Inferior parietal cortex (tissue), 1 donor: ENCODE measurements around the gene PTK6.
A peak's percentile ranks its signal among the peaks of the same experiment; 100 is the strongest.
"Not testable (repeated sequence)": the region's sequence is repeated elsewhere in the genome, so short reads cannot be mapped to it uniquely, and the experiment has no call there.

Source experiments
- DNase-seq: peaks from one replicate; pipeline ENCODE4 v3.0.0-alpha.2; 2016; ENCODE audit errors: extremely low spot score

PTK6 gene

DNA sequence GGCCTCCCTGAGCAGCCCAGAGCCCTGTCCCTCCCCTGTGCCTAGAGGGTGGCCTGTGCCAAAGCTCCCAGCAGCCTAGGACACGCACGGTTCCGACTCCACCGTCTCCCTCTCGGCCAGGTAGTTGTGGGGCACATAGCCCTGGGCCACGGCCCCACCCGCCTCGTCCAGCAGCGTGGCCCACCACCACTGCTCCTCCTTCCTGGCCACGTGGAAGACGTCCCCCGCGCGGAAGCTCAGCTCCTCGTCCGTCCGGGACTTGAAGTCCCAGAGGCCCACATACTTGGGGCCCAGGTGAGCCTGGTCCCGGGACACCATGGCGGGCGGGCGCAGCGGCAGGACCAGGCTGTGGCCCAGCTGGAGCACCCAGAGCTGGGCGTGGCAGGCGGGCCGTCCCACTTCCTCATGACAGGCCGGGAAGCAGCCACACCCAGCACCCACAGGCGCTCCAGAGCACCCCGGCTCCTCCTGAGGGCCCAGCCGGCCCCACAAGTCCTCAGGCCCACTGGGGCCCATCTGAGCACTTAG is at the start of gene PTK6:
Gene PTK6, minus strand, starts transcription at position 380 of the 528 bp plus-strand sequence. Its CDS starts 62 bp downstream, at position 318.
- no peak for DNase-seq

DNA sequence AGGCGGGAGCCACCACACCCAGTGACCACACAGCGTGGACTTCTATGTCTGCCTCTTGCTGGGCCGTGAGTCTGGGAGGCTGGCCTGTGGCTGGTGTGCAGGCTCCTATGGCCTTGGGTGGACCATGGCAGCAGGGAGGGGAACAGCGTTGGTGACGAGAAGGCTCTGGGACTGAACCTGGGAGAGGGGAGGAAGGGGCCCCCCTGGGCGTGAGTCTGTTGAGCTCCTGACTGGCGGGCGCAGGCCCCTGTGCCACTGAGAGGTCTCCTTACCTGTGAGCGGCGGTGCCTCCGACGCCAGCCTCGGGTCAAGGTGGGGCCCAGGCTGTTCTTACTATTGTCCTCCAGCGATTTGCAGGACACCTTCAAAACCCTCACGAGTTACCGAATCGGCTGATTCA is 49.6 kb upstream of the PTK6 start:
- no peak for DNase-seq

DNA sequence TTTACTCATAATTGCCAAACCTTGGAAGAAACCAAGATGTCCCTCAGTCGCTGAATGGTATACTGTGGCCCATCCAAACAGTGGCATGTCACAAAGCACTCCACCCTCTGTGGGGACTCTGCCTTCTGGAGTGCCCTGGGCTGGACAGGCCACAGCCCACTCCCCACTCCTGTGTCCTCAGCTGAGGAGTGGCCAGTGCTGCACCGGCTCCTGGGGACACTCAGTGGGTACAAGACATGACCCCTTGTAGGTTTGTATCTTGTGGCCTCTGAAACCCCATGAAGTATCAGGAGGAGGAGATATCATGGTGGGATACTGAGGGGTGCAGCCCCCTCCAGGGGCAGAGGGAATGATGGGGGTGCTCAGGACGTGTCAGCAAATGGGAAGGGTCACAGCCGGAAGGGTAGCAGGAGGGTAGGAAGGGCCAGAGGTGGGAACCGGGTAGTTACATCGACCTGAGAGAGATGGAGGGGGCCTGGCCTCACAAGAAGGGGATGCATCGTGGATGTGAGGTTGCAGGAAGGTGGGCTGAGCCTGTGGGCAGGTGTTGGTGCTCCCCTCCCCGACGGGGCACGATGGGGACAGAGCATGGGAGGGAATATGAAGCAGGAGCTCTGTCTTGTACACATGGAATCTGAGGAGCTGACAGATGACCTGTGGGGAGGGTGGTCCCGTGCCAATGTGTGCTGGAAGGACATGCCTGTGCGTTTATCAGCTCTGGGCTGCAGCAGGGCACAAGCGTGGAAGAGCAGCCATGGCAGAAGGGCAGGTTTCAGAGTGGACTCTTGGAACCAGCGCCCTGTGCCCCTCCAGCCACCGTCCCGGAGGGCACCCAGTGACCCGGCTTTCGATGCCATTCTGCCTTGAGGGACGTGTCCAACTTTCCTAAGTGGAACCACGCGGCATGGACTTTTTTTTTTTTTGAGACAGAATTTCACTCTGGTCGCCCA is 48.7 kb upstream of the PTK6 start:
- no peak for DNase-seq

DNA sequence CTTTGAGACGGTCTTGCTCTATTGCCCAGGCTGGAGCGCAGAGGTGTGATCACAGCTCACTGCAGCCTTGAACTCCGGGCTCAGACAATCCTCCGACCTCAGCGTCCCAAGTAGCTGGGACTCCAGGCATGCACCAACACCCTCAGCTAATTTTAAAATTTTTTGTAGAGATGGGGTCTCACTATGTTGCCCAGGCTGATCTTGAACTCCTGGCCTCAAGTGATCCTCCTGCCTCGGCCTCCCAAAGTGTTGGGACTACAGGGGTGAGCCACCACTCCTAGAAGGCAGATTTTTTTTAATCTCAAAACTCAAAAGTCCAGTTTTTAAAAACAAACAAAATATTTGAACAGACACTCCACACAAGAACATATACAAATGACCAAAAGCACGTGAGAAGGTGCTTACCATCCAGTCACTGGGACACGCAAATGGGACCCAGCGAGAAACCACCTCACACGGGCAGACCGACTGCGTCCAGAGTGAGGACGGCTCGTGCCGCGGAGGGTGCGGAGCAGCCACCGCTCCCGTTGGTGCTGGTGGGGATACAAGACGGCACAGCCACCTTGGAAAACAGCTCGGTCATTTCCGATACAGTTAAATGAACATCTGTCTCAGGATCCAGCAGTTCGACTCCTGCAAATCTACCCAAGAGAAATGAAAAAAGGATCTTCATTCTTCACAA is 45.3 kb upstream of the PTK6 start:
- DNase-seq, result no peak

DNA sequence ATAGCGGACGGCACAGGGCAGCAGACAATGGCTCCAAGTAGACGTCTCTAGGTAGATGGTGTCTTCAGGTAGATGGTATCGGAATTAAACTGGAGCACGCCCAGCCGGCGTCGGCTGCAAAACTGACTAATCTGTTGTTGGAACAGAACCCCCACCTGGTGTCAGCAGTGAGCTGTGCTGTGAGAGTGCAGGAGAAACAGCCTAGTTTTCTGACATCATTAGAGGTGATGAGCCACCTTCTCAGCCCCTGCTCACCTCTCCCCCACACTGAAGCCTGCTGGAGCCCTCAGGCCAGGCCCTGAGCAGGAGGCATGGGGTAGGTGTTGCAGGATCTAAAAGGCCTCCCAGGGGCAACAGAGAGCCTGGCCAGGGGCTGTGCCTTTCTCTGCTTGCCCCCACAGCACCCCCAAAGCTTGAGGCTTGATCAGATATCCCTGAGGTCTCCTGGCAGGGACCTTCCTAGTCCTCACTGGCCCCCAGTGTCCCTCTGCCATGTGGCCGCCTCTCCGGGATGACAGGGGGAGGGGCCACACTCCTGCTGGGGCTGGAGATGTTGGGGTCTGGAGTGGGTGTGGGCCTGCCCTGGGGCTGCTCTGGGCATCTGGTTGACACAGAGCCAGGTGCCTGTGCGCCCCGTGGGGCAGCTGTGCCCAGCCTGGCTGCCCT is 43.8 kb upstream of the PTK6 start:
- peak; percentile 13 for DNase-seq

DNA sequence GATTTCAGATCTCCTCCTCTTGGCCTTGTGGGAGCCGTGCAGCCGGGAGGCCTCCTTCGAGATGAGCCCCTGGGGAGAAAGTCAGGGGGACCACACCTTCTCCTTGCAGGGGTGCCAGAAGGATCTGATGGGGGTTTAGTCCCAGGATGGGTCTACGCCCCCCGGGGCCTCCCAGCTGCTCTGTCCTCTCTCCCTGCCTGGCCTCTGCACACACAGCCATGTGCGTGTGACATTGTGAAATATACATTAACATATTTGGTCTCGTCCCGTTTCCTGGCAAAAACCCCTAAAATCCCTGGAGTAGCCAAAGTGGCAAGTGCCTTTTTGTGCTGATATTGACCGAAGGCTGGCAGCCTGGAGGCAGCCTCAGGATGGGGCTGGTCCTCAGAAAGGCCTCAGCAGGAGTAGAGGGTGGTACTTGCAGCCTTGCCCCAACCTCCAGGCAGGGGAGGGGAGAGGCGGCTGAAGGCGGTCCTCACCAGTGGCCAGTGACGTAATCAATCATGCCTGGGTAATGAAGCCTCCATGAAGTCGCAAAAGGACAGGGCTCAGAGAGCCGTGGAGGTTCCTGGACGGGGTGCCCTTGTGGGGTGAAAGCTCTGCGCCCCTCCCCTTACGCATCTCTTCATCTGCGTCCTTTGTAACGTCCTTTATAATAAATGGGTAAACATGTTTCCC is 42.0 kb upstream of the PTK6 start:
- no peak for DNase-seq

DNA sequence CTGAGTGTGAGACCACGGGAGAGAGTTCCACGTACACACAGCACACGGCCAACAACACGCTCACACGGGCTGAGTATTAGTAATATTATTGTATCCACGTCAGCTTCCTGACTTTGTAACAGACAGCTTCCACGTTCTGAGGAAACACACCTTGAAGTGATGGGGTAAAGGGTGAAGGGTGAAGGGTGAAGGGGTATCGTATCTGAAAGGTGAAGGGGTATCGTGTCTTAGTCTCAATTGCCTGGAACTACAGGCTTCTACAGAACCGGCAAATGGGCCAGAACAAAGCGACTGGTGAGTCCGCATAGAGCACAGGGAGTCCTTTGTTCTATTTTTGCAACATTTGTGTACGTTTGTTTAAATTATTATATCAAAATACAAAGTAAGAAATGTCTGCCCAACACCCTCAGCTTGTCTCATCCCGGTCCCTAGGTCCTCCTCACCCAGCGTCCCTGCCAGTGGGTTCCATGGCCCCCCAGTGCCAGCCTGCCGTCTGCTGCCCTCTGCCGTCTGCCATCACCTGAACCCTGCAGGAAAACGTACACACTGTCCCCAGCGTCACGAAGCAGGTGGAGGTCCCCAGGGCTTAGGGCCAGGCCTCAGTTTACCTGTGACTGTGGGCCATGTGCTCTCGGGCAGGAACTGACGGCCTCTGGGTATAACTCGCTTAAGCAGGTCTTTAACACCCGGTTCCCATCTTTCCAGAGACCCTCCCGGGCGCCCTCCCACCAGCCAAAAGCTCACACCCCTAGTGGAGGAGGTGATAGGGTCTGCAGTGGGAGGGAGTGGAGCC is 41.2 kb upstream of the PTK6 start:
- DNase-seq, result no peak

DNA sequence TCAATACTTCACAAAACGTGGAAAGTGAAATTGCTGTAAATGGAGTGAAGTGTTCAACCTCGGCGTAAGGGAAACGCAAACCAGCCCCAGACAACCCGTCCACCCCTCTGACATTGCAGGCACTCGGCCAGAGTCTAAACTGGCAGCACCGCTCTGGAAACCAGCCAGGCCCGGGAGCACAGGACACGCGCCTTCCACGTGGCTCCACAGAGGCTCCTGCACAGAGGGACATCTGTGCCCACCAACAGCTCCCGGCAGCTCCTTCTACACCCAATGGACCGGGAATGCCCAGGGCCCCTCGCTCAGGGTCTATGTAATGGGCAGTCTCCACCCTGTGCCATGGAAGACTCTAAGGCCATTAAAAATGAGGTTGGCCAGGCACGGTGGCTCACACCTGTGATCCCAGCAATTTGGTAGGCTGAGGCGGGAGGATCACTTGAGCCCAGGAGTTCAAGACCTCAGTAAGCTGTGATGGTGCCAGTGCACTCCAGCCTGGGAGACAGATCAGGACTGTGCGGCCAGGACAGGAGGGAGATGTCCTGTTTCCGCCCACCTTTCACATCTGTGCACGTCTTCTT is 40.2 kb upstream of the PTK6 start:
- no peak for DNase-seq

DNA sequence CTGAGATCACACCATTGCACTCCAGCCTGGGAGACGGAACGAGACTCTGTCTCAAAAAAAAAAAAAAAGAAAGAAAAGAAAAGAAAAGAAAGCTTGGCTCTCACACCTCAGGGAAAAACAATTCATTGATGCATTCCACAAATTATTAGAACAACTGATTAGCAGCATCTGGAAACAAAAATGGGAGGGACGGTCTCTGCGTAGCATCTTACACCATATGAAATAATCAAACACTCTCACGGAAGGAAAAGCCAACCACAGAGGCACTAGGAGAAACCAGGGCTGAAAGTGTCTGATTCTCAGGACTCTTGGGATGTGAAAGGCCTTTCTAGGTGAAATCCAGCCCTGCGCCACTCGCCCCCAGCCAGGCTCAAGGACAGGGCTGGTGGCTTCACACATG is 39.1 kb upstream of the PTK6 start:
- no peak for DNase-seq

DNA sequence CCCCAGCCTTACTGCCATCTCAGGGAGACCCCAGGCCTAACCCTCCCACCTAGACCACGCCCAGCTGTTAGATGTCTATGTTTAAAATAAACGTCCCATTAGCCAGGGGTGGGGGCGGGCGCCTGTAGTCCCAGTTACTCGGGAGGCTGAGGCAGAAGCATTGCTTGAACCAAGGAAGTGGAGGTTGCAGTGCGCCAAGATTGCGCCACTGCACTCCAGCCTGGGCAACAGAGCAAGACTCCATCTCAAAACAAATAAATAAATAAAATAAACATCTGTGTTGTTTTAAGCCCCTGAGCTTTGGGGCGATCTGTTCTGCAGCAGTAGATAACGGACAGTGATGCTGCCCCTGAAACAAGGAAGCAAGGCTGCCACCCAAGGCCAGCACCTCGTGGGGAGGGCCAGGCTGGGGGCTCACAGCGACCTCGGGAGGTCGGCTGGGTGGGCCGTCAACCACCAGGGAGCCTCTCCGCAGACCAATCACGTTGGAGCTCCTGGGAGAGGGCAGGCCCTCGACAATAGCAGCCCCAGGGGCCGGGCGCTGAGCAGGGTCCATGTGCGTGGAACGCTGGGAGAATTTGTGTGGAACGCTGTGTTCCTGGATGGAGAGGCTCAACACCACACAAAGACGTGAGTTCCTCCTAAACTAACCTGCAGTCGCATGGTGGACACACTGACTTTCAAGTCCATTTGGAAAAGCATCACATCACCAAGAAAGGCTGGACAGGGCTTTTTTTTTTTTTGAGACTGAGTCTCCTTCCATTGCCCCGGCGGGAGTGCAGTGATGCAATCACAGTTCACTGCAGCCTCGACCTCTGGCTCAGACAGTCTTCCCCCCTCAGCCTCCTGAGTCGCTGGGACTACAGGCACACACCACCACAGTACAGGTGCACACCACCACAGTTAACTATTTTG is 37.9 kb upstream of the PTK6 start:
- DNase-seq, result no peak

DNA sequence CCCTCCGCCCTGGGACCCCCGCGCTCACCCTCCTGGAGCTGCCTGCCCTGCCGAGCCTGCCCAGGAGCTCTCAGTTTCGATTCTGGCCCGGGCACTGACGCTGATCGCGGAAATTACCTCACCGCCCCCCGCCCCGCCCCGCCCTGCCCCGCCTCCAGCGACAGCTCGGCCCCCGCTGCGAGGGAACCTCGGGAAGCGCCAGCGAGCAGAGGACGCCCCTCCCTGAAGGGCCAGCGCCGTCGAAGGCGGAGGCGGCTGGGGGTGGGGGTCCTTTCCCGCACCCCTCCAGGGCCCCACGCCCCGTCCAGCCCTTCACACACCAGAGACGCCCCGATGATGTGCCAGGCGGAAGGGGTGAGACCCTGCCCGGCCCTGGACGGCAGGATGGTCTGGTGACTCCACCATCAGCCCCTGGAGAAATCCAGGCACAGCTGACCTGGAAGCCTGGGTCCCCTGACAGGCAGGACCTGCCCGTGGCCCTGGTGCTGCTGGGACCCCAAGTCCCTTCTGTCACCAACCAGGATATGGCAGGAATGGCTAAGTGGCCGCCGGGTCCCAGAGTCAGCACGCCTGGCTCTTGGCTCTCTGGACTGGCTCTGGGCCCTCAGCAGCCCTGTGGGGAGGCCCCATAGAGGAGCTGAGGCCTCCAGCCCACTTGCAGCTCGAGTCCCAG is 37.1 kb upstream of the PTK6 start, which contains the start of gene HELZ2:
Gene HELZ2, minus strand, starts transcription at position 84 of the 673 bp plus-strand sequence. CDS start 1,854 bp downstream, outside the sequence.
- DNase-seq, result no peak

DNA sequence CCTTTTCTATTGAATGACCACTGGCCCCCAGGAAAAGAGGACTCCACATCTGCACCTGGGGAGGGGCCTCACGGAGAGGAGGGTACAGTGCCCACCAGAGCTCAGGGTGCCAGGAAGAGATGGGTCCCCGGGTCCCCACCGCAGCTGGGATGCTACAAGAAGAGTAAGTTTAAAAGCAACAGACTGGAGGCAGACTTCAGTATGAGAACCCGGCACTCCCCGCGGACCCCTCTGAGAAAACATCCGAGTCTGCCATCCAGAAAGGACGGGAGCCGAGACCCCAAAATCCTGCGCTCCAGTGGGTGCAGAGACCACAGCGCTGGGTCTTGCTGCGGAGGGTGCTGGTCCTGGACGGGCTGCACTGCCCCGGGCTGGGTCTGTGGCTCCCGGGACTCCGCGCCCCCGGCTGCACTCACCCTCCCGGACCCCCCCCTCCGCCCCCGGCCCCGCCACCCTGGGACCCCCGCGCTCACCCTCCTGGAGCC is 36.5 kb upstream of the PTK6 start:
- no peak for DNase-seq

DNA sequence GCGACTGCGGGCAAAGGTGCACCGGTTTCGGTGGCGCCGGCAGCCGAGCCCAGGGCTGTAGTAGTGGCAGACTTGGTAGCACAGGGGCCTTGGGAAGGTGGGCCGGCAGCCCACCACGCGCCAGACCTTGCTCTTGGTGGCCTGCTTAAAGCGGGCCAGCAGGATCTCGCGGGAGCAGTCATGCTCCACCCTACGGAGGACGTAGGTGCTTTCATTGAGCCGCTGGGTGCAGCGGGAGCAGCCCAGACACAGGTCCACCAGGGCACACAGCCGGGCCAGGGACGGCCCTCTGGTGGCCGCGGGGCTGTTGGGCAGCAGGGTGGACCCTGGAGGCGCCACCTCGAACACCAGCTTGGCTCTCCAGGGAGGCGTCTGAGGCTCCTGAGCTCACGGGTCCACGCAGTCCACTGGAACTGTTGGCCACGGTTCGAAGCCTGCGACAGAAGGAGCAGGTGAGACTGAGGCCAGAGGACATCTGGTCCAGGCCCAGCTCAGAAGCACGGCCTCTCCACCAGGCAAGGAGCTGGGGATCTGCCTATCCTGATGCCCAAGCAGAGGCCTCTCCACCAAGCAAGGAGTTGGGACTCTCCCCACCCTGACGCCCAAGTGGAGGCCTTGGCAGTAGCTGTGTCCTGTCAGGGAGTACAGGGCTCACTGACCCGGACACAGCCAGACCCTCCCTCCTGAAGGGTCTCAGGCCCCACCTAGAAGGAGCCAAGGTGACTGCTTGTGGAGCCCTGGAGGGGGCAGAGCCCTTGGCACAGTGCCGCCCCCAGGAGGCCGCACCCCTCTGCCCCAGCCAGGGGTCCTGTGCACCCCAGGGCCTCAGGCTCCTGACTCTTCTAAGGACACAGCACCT is 35.8 kb upstream of the PTK6 start:
- DNase-seq, result no peak

DNA sequence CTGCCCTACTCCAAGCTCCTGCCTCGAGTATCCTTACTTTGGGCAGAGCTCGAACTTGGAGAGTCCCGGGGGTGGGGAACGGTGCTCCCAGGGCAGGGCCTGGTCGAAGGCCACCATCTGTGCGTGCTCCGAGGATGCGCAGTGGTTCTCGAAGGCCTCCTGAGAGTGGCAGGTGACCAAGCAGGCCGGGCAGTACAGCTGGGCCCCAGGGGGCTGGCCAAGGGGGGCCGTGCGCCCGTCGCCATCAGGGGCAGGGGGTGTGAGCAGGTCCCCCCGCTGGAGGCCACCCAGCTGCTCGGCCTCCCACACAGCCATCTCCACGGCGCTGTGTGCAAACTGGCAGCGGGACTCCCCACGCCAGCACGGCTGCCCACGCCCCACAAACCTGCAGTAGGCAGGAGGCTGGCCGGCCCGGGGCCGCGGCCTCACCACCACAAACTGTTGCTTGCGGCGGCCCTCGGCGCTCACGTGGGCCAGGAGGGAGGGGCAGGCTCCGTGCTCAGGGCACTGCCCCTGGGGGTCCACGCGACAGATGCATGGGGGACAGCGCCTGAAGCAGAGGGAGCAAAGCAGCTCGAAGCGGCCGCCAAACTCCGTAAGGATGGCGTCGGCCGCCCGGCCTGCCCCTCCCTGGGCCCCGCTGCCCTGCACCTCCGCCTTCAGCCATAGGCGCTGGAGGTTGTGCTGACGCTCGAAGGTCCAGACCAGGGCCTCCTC is 35.1 kb upstream of the PTK6 start:
- DNase-seq, result no peak

DNA sequence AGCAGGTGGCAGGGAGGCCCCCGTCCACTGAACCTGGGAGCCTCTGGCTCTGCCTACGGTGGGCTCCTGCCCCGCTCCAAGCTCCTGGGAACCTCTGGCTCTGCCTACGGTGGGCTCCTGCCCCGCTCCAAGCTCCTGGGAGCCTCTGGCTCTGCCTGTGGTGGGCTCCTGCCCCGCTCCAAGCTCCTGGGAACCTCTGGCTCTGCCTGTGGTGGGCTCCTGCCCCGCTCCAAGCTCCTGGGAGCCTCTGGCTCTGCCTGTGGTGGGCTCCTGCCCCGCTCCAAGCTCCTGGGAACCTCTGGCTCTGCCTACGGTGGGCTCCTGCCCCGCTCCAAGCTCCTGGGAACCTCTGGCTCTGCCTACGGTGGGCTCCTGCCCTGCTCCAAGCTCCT is 33.9 kb upstream of the PTK6 start:
- DNase-seq, result not testable (repeated sequence)

DNA sequence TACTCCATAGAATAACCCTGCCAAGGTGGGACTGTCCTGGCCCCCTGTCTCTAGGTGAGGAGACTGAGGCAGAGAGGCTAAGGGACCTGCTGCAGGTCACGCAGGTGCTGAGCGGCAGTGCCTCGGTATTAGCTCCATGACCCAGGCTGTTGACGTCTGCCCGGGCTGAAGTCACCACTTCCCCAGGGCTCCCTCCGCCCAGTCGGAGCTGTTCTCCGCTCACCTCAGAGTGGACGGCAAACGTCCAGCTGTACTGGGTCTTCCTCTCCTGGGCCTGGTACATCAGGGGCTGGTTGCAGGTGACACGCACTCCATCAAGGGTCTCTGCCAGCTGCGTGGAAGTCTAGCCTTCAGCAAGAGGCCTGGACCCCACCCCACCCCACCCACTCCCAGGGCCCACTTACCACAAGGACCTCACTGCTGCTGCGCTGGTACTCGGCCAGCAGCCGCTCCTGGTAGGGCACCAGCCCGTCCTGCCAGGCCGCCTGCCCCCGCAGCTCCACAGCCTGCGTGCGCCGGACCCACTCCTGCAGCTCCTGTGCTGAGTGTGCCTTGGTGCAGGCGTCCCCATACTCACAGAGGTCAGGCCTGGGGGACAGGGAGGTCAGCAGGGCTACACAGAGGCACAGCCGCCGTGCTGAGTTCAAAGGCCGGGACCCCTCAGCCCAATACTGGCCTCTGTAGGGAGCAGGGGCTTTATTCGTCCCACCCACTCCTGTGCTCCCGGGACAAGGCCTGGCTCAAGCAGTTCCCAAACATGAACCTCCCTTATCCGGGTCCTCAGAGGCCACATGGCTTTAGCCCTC is 33.3 kb upstream of the PTK6 start:
- no peak for DNase-seq
